Fibroblast of the conjunctiva (primary cell): ENCODE measurements around the gene ANKRD7.
A peak's percentile ranks its signal among the peaks of the same experiment; 100 is the strongest.

Experiments used
- DNase-seq: peaks from one replicate; pipeline ENCODE4 v3.0.0-alpha.2; 2010; ENCODE audit warnings: low read depth

The ANKRD7 gene

GRCh38 chr7:118224521-118224920 is at the start of gene ANKRD7:
Gene ANKRD7, plus strand, starts transcription at chr7:118224704. Its CDS starts 127 bp downstream, at chr7:118224831.
- no peak for DNase-seq

DNA sequence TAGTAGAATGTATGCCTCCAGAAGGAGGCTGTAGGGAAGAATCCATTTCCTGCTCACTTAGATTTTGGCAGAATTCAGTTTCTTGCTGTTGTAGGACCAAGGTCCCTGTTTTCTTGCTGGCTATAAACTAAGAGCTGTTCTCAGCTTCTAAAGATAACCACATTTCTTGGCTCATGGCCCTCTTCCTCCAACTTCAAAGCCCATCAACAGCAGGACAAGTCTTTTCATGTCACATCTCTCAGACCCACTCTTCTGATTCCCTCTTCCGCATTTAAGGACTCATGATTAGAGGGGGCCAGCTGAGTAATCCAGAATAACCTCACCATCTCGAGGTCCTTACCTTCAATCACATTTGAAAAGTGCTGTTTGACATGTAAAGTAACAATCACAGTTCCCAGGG is 48.8 kb upstream of the ANKRD7 start:
- DNase-seq: no peak

DNA sequence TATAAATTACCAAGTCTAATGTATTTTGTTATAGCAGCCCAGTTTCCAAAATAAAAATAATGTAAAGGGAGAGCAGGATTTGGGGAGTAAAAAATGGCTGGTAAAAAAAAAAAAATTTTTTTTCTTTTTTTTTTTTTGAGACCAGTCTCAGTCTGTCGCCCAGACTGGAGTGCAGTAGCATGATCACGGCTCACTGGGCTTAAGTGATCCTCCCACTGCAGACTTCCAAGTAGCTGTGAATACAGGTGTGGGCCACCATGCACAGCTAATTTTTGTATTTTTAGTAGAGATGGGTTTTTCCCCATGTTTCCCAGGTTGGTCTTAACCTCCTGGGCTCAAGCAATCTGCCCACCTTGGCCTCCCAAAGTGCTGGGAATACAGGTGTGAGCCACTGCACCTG is 45.3 kb upstream of the ANKRD7 start:
- DNase-seq: no peak

DNA sequence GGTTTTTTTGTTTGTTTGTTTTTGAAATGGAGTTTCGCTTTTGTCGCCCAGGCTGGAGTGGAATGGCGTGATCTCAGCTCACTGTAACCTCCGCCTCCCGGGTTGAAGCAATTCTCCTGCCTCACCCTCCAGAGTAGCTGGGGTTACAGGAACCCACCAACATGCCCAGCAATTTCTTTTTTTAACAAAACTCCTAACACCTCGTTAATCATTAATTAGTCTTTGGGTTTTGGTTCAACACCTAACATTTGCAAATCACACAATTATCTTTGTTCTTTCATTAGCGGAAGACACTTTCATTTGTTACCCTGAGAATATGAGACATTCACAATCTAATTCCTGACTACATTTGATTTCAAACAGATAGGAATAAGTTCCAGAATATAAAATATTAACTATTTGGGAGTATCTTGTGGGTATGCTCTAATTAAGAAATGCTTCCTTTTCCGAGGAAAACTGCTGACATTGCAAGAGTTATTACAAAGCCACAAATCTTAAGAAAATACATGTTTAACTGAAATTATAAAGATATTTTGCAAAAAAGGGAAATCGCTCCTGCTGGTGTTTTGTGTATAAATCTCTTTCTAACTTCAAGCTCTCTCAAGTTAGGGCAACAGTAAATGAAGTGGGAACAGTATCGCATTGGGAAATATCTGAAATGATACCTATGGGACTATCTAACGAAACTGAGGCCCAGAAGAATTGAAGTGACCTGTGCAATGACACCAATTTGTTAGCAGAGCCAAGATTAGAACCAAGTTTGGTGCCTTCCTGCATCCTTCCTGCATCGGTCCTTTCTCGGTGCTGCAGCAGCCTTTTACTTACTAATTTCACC is 41.7 kb upstream of the ANKRD7 start:
- DNase-seq: no peak

GRCh38 chr7:118183428-118183785 is 41.1 kb upstream of the ANKRD7 start:
- no peak for DNase-seq

- DNase-seq: peak; percentile 98
Measured at GRCh38 chr7:118183786-118184564, 40.5 kb upstream of the ANKRD7 start, which contains the start of gene LSM8. Gene LSM8, plus strand, starts transcription at chr7:118184164. Its CDS starts 60 bp downstream, at chr7:118184224.

DNA sequence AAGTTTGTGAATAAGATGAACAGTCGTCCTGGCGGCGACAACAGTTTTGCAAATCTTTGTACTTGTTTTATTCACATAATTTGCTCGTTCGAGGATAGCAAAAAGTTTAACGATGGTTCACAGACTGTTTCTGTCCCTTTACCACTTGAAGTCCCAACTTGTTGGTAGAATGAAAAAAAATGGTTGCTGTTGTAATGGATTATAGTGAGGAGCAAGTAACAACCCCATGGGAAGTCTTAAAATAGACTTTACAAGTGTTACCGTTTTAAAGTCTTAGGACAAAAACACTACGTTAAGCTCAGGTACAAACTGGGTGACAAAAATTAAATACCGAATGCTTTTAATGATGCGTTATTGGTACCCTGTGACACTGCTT is 40.0 kb upstream of the ANKRD7 start:
- no peak for DNase-seq

DNA sequence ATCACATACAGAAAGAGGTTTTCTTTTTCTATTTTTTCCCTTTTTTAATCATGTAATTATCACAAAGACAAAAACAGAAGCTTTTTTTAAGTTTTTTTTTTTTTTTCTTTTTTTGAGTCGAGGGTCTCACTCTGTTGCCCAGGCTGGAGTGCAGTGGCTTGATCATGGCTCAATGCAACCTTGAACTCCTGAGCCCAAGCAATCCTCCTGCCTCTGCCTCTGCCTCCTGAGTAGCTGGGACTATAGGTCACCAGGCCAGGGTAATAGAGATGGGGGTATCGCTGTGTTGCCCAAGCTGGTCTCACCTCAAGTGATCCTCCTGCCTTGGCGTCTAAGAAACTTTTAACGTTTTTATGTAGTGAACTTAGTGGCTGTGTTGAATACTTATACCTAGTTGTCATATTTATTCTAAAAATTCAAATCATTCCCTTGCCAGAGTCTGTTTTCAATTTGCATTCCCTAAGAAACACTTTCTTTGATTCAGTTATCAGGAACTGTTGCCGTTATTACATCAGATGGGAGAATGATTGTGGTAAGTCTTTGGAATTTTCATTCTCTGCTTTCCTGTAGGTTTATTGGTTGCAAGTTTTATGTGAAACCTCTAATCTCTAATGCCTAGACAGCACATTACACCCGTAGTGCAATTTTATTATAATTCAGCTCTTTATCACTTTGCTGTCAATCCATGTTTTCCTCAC is 39.2 kb upstream of the ANKRD7 start:
- peak; percentile 48 for DNase-seq

GRCh38 chr7:118186501-118186900 is 38.0 kb upstream of the ANKRD7 start:
- no peak for DNase-seq

DNA sequence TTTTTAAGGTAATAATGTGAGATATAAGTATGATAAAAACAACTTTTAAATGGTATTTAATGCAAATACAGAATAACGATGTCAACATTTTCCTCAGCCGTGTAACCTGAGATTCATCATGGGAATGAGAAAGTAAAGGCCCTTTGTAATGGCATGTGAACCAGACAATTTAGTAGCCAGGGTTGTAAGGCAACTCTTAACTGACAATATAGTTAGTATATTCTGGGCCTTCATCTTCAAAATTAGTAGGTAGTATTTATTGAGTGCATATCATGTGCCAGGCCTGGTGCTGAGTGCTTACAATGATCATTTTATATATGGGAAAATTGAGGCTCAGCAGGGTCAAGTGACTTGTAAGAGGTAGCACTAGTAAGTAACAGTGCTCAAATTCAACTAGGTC is 29.9 kb upstream of the ANKRD7 start:
- DNase-seq: no peak

- peak; percentile 54 for DNase-seq
Measured at GRCh38 chr7:118195837-118196474, 28.5 kb upstream of the ANKRD7 start.

DNA sequence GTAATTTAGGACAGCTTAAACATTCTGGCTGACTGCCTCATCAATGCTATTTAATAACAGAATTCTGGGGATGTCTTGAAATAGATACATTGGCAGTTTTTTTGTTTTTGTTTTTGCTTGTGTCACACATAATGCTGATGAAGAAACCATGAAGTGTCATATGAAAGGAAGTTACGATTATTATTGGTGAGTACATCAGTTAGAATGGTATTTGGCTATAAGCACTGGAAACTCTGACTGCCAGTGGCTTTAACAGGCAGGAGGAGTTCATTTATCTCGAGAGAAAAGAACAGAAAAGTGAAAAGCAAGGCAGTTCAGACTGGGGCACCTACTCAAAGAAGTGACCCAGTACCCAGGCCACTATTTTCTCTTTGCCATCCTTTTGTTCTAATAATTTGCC is 22.4 kb upstream of the ANKRD7 start:
- DNase-seq: no peak

GRCh38 chr7:118214051-118214832 is 10.3 kb upstream of the ANKRD7 start:
- DNase-seq: peak; percentile 72

GRCh38 chr7:118214833-118215182 is 9.7 kb upstream of the ANKRD7 start:
- DNase-seq: no peak

DNA sequence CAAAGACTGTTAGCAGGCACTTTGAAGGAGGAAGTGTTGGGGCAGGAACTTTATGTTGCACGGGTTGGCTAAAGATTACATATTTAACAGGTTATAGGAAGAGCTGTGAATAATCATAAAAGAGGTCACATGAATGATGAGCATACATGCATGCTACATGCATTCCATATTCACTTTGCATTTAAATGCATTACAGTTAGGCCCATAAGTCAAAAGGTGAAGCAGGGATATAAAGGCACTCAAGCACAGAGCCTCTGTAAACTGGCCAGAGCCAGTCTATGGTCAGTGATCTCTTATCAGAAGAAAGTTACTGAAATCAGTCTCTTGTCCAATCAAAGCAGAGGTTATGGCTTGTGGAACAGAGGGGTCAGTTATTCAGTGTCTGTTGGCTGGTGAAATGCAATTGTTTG is 7.3 kb upstream of the ANKRD7 start:
- DNase-seq: no peak

DNA sequence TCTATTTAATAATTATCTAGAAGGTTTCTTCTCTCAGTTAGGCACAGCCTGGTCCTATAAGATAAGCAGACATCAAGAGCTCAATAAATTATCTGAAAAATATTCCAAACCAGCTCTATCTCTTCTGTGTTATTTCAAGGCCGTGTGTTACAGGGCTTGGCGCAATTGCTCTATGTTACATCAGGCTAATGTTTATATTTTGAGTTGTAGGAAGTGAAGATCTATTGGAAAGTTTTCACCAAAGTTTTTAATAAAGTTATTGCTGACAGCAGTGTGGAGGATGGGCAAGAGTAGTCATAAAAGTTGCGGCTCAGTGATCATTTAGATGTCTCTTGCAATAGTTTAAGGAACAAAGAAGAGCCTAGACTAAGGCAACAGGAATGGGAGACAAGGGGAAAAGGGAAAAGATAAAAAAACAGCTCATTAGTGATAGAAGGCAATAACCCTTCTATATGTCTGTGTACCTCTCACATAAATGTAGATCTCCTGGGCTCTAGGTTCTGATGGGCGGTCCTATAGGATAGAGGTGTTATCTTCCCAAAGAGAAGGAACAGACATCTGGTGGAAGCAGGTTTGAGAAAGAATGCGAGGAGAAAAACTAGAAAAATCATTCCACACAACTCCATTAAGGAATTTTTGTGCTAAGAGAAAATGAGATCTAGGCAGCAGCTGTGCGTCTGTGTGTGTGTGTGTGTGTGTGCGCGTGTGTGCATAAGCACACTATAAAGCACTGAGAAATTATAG is 5.9 kb upstream of the ANKRD7 start:
- peak; percentile 9 for DNase-seq

DNA sequence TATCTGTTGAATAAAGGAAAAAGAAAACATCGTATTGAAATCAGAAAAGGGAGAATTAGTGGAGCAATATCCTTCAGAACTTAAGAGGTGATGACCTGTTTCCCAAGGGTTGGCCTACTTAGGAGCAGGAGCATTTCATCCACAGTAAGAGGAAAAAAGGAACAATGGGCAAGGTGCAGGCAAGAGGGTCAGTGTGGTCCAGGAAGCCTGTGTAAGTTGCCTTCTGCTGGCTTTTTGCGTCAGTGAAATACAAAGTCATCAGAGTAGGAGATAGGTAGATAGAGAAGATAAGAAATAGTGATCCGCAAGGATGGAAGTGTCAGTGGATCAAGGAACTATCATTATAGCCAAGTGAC is 5.4 kb upstream of the ANKRD7 start:
- DNase-seq: no peak

GRCh38 chr7:118220583-118220982 is 3.9 kb upstream of the ANKRD7 start:
- DNase-seq: no peak

DNA sequence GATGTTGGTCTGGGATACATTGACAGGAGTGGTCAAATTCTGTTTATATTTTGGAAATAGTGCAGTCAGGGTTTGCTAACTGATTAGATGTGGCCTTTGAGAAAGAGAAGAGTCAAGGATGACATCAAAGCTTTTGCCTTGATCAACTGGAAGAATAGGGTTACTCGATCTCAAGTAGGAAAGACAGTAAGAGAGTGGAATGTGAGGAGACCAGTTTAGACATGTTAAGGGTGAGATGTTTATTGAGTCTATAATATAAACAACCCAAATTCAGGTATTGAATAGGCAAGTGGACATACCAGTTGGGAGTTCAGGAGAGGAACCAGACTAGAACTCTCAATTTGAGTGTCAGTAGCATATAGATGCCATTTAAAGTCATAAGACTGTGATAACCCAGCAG is 1.9 kb upstream of the ANKRD7 start:
- no peak for DNase-seq

GRCh38 chr7:118232837-118233236 is 8.3 kb downstream of the ANKRD7 start:
- no peak for DNase-seq

DNA sequence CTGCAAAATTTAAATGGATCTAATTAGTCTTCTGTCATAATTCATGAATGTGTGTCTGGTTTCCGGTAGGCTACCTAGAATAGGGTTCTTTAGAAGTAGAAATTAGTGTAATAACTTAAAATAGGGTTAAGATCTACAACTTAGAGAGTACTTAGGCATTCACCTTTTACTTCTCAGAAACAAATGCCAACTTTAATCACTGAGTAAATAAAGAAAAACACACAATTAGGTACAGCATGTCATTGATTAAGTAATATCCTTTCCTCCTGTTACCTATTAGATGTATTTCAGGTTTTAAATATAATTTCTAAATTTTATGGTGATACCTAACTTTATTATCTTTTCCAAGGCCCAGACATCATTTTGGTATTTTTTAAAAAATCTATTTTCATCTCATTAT is 9.3 kb downstream of the ANKRD7 start:
- DNase-seq: no peak
